Erythroblast (primary cell): Measurements from ENCODE around the gene RGS4.

Experiments used
- GATA1 ChIP-seq: IDR thresholded peaks from 2 replicates; pipeline ENCODE4 v1.6.1; 2011; ENCODE audit warnings: low read depth, mild to moderate bottlenecking, control low read depth, low read length, moderate library complexity
- POLR2A ChIP-seq: IDR thresholded peaks from 2 replicates; pipeline ENCODE4 v1.6.1; 2011; ENCODE audit warnings: mild to moderate bottlenecking, low read length

- TF ChIP-seq POLR2A = no peak
- TF ChIP-seq GATA1 = no peak
Measured at GRCh38 chr1:163115887-163116286, 46.7 kb downstream of the RGS4 start.
